ENCODE measurements around the gene GAL3ST3.

- TF ChIP-seq CTCF (IDR thresholded peaks at IDR 0.05) = no peak
- no peak for TF ChIP-seq POLR2A (IDR thresholded peaks at IDR 0.05)
- TF ChIP-seq EP300 (IDR thresholded peaks at IDR 0.05) = no peak
Measured at GRCh38 chr11:66073669-66074068, 24.7 kb upstream of the GAL3ST3 start.

Data from ovary (tissue), 3 donors.